NCI-H2171 treated with DMSO at 0.1 percent for 48 hours (cell line): Measurements from ENCODE around the gene SMIM33.
"Not testable (repeated sequence)": the region's sequence is repeated elsewhere in the genome, so short reads cannot be mapped to it uniquely, and the experiment has no call there.

Experiments used
- DNase-seq: peaks from one replicate; lab custom pipeline; 2025; lab: John Stamatoyannopoulos, UW

Gene SMIM33

DNA sequence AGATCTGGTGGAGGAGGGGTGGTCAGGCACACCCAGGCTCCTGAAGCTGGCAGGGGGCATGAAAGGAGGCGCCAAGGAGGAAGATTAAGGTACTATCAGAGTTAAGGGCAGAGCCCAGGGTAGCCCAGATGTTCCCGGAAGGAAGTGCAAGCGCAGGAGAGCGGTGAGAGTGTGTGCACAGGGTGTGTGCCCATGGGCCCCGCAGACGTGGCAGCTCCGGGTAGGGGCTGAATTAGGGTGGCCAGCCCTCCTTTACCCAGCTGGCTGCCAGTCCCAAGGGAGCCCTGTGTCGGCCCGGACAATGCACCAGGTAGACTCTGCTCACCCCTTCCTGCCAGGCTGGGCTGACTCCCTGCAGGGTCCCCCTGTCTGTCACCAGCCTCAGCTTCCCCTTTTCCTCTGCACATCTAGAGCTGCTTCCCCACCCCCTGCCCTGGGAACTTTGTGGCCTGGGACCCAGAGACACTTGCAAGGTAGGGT is at the start of gene SMIM33:
TSS of gene SMIM33 (plus strand) at position 184 of the 480 bp plus-strand sequence. CDS start at position 302, 118 bp downstream.
- no peak for DNase-seq

DNA sequence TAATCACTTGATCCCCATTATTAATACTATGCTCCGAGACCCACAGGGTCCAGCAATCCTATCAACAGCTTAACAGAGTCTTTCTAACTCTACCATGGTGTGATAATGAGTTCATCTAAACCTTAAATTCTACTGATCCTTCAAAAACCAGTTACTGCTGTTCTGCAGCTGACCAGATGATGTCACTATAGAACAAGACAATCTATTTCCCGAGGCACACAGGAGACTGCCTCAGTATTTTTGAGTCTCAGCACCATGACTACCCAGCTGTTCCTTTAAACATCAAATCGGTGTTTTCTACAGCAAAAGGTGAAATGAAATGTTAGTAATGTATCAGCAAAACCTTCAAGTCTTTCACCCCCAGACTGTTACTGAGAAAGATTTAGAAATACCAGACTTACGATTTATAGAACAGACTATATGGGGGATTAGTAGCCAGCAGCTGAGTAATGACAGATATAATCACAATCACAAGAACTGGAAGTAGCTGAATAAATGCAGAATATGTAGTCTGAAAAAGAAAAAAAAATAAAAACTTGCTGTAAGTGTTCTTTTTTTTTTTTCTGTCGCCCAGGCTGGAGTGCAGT is 48.4 kb upstream of the SMIM33 start:
- peak; percentile 58 for DNase-seq

DNA sequence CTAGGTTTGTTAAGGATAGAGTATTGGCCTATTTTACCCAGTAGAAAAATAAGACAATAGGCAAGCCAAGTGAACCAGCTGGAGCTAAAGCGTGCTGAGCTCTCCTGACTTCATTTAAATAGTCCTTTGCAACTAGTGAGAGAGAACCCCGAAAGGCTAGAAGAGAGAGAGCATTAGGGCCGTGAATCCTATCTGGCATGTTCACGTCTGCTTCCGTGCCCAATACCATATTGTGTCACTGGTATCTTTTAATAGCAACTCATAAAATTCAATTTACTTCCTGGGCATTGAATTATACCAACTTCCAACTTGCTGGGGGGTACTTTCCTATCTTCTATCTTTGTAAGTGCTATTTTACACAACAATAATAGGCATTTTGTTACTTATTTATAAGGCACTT is 45.3 kb upstream of the SMIM33 start:
- no peak for DNase-seq

DNA sequence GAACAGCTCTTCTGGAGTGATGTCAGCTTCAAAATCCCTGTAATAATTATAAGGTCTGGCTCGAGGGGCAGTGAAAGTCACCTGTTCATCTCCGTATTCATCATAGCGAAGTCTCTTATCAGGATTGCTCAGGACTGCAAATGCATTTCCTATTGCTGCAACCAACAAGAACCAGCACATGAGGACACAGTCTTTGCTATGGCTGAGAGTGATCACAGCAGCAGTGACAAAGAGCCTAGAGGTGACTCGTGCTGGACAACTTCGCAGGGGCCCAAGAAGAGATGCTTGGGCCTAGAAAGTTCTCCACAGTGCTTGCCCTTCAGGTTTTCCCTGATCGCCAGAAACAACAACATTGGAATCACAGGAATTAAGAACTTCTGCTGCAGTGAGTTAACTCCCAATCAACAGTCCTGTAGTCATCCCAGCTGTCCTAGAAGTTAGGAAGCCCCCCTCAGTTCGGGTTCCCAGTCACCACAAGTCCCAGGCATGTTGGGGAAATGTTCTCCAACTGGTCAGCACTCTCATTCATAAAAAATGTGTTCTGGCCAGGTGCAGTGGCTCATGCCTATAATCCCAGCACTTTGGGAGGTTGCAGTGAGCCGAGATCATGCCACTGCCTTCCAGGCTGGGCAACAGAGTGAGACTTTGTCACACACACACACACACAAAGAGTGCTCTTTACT is 44.5 kb upstream of the SMIM33 start:
- DNase-seq, result no peak

DNA sequence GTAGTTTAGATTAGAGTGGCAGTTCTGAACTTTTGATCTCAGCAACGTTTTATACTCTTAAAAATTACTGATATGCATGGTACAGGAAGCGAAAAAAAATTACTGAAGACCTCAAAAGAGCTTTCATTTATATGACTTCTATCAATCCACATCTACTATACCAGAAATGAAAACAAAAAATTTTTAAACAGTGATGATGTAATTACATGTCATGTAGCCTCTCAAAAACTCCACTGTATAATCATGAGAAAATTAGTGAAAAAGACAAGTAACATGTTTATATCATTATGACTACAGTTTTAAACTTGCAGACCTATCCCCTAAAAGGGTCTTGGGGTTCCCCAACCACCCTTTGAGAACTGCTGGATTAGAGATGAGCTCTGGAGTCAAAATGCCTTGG is 40.8 kb upstream of the SMIM33 start:
- DNase-seq, result no peak

DNA sequence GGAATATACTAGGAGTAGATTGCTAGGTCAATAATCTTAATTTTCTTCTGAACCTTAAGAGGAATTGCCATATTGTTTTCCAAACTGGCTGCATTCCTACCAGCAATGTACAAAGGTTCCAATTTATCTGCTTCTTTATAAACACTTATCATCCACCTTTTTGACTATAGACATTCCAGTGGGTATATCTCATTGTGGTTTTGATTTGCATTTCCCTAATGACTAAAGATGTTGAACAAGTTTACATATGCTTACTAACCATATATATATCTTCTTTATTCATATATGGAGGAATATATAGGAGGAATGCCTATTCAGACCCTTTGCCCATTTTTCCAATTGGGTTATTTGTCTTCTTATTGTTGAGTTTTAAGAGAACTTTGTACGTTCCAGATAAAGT is 39.1 kb upstream of the SMIM33 start:
- DNase-seq, result no peak

DNA sequence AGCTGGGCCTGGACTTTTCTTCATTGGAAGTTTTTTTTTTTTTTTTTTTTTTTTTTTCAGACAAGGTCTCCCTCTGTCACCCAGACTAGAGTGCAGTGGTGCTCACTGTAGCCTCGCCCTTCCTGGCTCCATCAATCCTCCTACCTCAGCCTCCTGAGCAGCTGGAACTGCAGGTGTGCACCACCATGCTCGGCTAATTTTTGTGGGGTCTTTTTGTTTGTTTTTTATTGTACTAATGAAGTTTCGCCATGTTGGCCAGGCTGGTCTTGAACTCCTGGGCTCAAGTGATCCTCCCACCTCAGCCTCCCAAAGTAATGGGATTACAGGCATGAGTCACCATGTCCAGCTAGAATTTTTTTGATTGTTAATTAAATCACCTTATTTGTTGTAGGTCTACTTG is 35.1 kb upstream of the SMIM33 start:
- DNase-seq, result no peak

DNA sequence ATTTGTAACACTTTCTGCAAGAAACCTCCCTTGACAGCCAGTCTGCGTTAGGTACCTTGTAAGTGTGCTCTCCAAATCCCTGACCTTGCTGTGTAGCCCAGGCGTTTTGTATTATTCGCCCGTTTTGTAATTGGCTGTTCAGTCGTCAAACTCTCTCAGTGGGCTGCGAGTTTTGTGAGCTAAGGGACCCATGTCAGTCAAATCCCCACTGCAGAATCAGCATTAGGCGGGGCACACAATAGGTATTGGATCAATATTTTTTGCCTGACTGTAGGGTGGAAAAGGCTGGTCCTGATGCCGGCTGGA is 32.1 kb upstream of the SMIM33 start:
- no peak for DNase-seq

DNA sequence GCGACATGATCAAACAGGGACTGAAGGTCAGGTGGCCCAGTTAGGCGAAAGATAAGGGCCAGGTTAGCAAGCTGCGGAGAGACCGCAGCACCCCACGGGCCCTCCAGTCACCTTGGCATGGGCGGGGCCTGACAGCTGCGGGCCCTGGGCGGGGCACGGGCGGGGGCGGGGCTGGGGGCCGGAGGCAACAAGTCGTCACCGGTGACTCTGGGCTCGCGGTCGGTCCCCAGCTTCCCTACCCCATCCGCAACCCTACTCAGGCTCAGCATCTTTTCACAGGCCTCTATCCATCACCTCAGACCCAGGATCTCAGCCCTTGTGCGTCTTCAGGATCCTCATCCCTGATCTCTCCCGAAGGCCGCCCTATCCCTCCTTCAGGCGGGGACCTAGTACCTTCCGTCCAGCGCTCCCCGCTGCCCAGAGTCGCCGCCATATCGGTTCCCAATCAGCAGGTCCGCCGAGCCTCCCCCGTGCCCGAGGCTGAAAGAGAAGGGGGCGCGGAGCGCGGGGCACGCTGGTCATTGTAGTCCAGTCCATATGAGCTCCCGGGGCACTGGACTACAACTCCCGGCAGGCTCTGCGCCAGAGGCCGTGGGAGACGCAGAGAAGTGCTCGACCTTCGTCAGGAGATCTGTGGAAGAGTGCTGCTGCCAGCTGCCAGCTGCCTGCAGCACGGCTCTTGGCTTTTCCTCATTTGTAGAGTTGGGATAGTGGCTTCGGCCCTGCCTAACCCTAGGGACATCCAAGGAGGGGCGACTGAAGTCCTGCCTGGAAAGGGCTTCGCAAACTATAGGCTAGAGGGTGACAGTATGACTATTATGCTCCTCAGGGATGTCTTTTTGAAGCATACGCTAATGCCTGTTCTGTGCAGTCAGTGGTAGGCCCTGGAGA is 31.5 kb upstream of the SMIM33 start, which contains the start of gene DNAJC18:
TSS of gene DNAJC18 (minus strand) at position 513 of the 891 bp plus-strand sequence. CDS start at position 433, 80 bp downstream.
- peak; percentile 86 for DNase-seq

DNA sequence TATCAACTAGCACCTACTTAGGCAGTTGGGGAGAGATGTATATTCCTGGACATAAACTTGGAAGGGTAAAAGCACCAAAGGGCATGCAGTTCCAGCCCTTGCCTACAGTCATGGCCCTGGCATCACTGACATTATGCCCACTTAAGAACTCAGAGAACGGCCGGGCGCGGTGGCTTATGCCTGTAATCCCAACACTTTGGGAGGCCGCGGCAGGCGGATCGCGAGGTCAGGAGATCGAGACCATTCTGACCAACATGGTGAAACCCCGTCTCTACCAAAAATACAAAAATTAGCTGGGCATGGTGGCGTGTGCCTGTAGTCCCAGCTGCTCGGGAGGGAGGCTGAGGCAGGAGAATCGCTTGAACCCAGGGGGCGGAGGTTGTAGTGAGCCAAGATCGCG is 30.4 kb upstream of the SMIM33 start:
- DNase-seq, result not testable (repeated sequence)

DNA sequence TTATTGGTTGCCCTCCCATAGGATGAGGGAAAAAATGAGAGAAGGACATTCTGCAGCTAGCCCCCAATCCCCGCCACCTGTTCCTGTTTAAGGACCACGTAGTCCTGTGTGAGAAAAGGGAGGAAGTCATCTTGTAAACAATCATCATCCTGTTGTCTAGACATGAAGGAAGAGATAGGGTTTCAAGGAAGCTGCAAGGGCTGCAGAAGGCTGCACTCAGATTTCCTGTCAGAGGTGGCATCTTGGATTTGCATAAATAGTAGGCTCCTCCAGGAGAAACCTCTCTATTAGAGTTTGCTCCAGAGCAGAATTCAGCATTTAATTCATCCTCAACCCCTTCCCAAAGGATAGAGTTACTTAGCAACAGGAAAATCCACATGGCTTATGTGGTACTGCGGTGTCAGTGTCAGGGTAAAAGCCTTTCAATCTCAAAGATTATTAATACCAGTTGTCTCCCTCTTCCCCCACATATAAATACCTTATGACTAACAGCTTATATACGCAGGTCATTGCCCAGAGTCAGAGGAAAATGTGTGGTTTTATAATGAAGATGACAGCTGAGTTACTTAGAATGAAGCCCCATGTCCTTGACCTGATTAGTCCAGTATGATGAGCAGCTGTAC is 26.9 kb upstream of the SMIM33 start:
- peak; percentile 44 for DNase-seq

DNA sequence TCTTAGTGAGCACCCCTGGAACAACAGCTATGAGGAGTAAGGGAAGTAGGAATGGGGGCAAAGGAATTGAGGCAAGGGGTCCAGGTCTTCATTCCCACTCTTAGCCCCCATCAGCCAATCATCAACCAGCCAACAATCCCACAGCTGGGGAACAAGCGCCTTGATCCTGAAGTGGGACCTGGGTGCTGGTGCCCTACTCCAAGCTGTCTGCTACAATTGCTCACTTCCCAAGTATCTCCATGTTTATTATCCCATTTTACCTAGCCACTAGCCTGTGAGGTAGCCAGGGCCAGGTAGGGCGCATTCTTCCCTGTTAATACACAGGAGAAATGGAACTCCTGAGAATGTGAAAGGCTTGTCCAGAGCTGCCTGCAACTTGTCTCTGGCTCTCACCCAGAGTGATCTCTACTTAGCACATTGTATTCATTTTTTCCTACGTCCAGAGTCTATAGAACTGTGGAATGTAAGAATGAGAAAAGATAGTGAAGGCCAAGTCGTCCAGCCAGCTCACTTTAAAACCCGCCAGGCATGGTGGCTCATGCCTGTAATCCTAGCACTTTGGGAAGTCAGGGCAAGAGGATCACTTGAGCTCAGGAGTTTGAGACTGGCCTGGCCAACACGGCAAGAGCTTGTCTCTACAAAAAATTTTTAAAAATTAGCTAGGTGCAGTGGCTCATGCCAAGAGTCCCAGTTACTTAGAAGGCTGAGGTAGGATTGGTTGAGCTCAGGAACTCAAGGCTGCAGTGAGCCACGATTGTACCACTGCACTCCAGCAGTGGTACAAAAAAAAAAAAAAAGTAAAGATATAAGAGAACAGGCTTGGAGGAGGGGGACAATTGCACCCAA is 25.3 kb upstream of the SMIM33 start:
- DNase-seq, result no peak

DNA sequence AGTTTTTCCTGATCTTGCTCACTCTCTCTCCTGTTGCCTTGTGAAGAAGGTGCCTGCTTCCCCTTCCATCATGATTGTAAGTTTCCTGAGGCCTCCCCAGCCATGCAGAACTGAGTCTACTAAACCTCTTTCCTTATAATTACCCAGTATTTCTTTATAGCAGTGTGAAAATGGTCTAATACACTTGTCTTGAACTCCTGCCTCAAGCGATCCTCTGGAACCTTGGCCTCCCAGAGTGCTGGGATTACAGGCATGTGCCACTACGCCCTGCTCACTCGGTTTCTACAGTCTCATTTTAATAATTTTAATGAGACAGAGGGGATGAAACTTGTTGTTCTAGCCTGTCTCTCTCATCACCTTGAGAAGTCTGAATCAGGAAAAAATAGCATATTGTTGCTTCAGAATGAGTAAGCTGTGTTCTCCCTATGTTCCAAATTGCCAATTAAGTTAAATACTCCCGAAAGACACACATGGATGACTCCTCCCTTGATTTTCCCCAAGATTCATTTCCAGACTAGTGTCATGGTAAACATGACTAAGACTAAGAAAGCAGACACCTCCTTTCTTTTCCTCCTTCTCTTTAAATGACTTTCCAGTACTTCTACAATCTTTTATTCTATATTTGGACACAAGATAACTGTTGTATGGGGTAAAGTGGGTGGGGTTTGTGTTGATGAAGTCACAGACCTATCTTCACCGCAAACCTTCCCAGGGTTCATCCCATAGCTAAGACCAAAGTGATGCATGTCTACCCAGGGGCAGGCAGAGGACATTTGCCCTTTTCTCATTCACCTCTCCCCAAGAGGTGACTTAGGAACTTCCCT is 23.6 kb upstream of the SMIM33 start:
- no peak for DNase-seq

DNA sequence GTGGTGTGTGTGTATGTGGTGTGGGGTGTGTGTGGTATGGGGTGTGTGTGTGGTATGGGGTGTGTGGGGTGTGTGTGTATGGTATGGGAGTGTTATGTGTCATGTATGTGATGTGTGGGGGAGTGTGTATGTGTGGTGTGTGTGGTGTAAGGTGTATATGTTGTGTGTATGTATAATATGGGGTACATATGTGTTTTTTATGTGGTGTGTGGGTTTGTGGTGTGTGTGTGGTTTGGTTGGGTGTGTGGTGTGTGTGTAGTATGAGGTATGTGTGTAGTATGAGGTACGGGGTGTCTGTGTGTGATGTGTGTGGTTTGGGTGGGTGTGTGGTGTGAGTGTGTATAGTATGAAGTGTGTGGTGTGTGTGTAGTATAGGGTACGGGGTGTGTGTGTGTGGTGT is 19.6 kb upstream of the SMIM33 start:
- no peak for DNase-seq

DNA sequence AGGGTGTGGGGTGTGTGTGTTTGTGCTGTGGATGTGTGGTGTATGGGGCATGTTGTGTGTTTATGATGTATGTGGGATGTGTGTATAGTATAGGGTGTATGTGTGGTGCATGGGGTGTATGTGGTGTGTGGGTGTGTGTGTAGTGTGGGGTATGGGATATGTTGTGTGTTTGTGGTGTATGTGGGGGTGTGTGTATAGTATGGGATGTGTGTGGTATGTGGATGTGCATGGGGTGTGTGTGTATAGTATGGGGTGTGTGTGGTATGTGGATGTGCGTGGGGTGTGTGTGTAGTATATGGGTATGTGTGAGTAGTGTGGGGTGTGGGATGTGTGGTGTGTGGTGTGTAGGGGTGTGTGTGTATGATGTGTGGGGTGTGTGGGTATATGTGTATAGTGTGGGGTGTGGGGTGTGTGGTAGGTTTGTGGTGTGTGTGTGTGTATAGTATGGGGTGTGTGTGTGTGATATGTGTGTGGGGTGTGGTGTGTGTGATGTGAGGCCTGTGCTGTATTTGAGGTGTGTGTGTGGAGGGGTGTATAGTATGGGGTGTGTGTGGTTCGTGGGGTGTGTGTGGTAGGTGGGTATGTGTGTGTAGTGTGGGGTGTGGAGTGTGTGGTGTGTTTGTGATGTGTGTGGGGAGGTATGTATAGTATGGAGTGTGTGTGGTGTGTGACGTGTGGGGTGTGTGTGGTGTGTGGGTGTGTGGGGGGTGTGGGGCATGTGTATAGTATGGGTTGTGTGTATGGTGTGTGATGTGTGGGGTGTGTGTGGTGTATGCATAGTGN is 18.7 kb upstream of the SMIM33 start:
- DNase-seq, result no peak

DNA sequence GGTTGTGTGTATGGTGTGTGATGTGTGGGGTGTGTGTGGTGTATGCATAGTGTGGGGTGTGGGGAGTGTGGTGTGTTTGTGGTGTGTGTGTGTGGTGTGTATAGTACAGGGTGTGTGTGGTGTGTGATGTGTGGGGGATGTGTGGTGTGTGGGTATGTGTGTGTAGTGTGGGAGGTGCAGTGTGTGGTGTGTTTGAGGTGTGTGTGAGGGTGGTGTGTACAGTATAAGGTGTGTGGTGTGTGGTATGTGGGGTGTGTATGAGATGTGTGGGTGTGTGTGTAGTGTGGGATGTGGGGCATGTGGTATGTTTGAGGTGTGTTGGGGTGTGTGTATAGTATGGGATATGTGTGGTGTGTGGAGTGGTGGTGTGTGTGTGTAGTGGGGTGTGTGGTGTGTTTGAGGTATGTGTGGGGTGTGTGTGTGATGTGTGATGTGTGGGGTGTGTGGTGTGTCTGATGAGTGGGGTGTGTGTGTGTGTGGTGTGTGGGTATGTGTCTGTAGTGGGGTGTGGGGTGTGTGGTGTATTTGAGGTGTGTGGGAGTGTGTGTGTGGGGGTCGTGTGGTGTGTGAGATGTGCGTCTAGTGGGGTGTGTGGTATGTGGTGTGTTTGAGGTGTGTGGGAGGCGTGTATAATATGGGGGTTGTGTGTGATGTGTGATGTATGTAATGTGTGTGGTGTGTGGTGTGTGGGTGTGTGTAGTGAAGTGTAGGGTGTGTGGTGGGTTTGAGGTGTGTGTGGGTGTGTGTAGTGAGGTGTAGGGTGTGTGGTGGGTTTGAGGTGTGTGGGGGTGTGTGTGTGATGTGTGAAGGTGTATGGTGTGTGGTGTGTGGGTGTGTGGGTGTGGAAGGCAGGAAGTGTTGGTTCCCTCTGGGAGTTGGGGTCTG is 16.9 kb upstream of the SMIM33 start:
- DNase-seq, result no peak

DNA sequence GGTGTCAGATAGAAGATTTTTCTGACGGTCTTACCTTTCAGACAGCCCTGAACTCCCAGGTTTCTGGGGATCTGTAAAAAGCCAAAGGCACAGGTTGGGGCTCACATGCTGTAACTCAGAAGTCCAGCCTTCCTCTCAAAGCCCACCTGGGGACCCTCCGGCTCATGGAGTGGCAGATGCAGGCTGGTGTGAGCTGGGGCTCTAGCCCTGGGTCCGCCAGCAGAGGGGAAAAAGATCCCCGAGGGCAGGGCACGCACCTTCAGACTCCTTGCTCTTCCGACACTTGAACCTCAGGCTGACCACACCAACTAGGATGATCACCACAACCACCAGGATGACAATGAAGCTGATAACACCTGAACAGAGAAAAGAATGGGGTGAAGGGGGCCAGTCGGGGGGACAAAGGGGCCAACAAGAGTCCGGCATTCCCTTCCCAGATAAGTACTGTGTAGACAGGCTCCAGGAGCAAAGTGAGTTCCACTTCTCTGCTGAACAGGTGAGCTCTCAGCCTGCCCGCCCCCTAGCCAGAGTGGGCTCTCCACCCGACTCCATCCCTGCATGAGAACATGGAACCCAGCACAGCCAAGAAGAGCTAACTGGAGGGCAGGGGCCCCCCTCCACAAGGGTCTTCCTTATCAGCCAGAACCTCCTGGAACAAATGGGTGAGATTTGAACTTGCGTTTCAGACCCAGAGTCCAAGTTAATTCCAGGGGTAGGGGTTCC is 16.1 kb upstream of the SMIM33 start:
- DNase-seq, result no peak

DNA sequence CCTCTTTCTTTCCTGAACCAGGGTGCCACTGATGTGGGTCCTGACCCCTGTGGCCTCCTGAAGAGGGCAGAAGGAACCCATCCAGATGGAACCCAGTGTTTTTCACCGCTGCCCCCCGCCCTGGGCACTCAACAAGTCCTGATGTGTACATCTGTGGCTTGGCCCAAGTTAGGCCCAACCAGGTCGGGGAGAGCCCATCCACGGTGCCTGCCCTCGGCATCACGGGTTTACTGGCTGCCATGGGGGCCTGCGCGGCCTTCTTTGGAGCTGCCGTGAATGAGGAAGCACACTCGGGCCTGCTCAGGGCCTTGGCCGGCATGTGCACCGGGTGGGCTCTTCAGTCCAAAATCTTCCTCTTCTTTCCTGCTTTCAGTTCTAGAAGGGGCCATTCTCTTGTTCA is 14.0 kb upstream of the SMIM33 start:
- no peak for DNase-seq
